ENCODE data around the gene SIGLEC11. TPM values are rescaled to one million over a fixed set of nuclear protein-coding genes. Genes with fewer than 3 reads are reported as not detected.

SIGLEC11 gene
- total and polyA plus RNA-seq, 2 of the 13 experiments (the other 11 are each of a cell fraction or from before 2014, with no cell fraction given), result not detected

GRCh38 chr19:49929121-49929610 is 31.8 kb downstream of the SIGLEC11 start, which contains the start of the genes ATF5 and NUP62 (continued):
- TF ChIP-seq ZNF557 (CRISPR knock-in tag; IDR thresholded peaks at IDR 0.05), result peak; percentile 68; the same call in 1 of the 2 replicates
- no peak; the same call in 1 of the 2 replicates for TF ChIP-seq TP53 (CRISPR knock-in tag; conservative IDR thresholded peaks at IDR 0.05)
- TF ChIP-seq ZNF234 (CRISPR knock-in tag; conservative IDR thresholded peaks at IDR 0.05), result peak; percentile 81; the same call in 1 of the 2 replicates
- TF ChIP-seq ZNF354B (CRISPR knock-in tag; IDR thresholded peaks at IDR 0.05), result peak; percentile 69; the same call in 1 of the 2 replicates
- no peak; the same call in 1 of the 2 replicates for TF ChIP-seq KDM4B (CRISPR knock-in tag; IDR thresholded peaks at IDR 0.05)
- no peak; the same call in 1 of the 2 replicates for TF ChIP-seq THYN1 (CRISPR knock-in tag; IDR thresholded peaks at IDR 0.05; ENCODE audit: borderline replicate concordance, low read depth)
- TF ChIP-seq ZBTB21 (CRISPR knock-in tag; IDR thresholded peaks at IDR 0.05), result 0 out of 2 replicates have a peak, but pooled peaks have one; percentile 3
- no peak for TF ChIP-seq MTF2 (CRISPR knock-in tag; IDR thresholded peaks at IDR 0.05; ENCODE audit: borderline replicate concordance)
- TF ChIP-seq KIAA2018 (CRISPR knock-in tag; IDR thresholded peaks at IDR 0.05; ENCODE audit: borderline replicate concordance), result no peak
- peak; percentile 97 for TF ChIP-seq ZNF558 (CRISPR knock-in tag; IDR thresholded peaks at IDR 0.05; ENCODE audit: borderline replicate concordance)
- no peak; the same call in 1 of the 2 replicates for TF ChIP-seq ZBTB34 (CRISPR knock-in tag; IDR thresholded peaks at IDR 0.05)
- TF ChIP-seq KLF16 (CRISPR knock-in tag; IDR thresholded peaks at IDR 0.05), result peak in 1 of 2 experiments; percentile 68; a peak in 1 of 4 replicates
- 0 out of 2 replicates have a peak, but pooled peaks have one; percentile 15 for TF ChIP-seq POGZ (CRISPR knock-in tag; IDR thresholded peaks at IDR 0.05)
- TF ChIP-seq SIX1 (CRISPR knock-in tag; IDR thresholded peaks at IDR 0.05; ENCODE audit: borderline replicate concordance), result no peak; the same call in 1 of the 2 replicates
- TF ChIP-seq ZNF562 (CRISPR knock-in tag; IDR thresholded peaks at IDR 0.05; ENCODE audit: borderline replicate concordance), result no peak
- no peak for TF ChIP-seq ATRX (CRISPR knock-in tag; IDR thresholded peaks at IDR 0.05; ENCODE audit: borderline replicate concordance)
- peak; percentile 65; the same call in 1 of the 2 replicates for TF ChIP-seq HOXD1 (CRISPR knock-in tag; IDR thresholded peaks at IDR 0.05)
- peak; percentile 94 for TF ChIP-seq TOPORS (CRISPR knock-in tag; IDR thresholded peaks at IDR 0.05)
- TF ChIP-seq ZBTB3 (CRISPR knock-in tag; IDR thresholded peaks at IDR 0.05; ENCODE audit: borderline replicate concordance, low read depth), result peak; percentile 65; the same call in 1 of the 2 replicates
- TF ChIP-seq ATF4 (CRISPR knock-in tag; IDR thresholded peaks at IDR 0.05), result peak in 1 of 2 experiments; percentile 33; a peak in 1 of 4 replicates
